Activated CD8-positive, alpha-beta T cell treated with anti-CD3 and anti-CD28 coated beads for 36 hours (primary cell): ENCODE measurements around the gene MYEOV. TPM values are rescaled to one million over a fixed set of nuclear protein-coding genes. Genes with fewer than 3 reads are reported as not detected.

Experiments used
- ATAC-seq: fragments of 200-7000 bp; cut with Tn5 transposase; one replicate; pipeline ENCODE4 v1.10.0; 2021; ENCODE audit warnings: mild to moderate bottlenecking, moderate library complexity
- CTCF ChIA-PET: fragments of 350-600 bp; sonication (Branson Sonifier 250); formaldehyde crosslinking; loops from one replicate; lab custom pipeline; 2021; ENCODE audit warnings: antibody characterized with exemption; lab: Charles Lee
- POLR2A ChIA-PET: fragments of 350-600 bp; sonication (Branson Sonifier 250); formaldehyde crosslinking; loops from one replicate; lab custom pipeline; 2021; ENCODE audit warnings: antibody characterized with exemption; lab: Charles Lee
- DNase-seq: peaks from one replicate; pipeline ENCODE4 v3.0.0-alpha.2; 2020
- H3K27ac Mint-ChIP-seq: one replicate; pipeline ENCODE4 v1.8.0; 2021; ENCODE audit warnings: mild to moderate bottlenecking, mixed read lengths
- H3K27me3 Mint-ChIP-seq: one replicate; pipeline ENCODE4 v1.8.0; 2021; ENCODE audit warnings: mixed read lengths
- H3K36me3 Mint-ChIP-seq: one replicate; pipeline ENCODE4 v1.8.0; 2021; ENCODE audit warnings: low read depth, mixed read lengths
- H3K4me1 Mint-ChIP-seq: one replicate; pipeline ENCODE4 v1.8.0; 2021; ENCODE audit warnings: low read depth, mixed read lengths
- H3K4me3 Mint-ChIP-seq: one replicate; pipeline ENCODE4 v1.8.0; 2021; ENCODE audit warnings: mild to moderate bottlenecking, moderate library complexity, mixed read lengths
- H3K9me3 Mint-ChIP-seq: one replicate; pipeline ENCODE4 v1.8.0; 2021; ENCODE audit warnings: mixed read lengths
- intact Hi-C: fragments of 100-400 bp; cut with micrococcal nuclease; formaldehyde crosslinking; loops from one replicate; pipeline ENCODE4 v1.10.0; 2022
- total RNA-seq, 2 experiments: library from RNA; stranded (reverse); gene quantifications; one replicate each; pipeline ENCODE4 v1.2.3, GENCODE V29; 2021
- TF ChIP-seq, protein P1 (sequence below): fragments of 200-600 bp; IDR thresholded peaks from one replicate; pipeline ENCODE4 v1.8.0; 2022; ENCODE audit warnings: antibody characterized with exemption, mild to moderate bottlenecking

MYEOV gene
- total RNA-seq, 2 experiments from 2014 or later, result not detected

DNA sequence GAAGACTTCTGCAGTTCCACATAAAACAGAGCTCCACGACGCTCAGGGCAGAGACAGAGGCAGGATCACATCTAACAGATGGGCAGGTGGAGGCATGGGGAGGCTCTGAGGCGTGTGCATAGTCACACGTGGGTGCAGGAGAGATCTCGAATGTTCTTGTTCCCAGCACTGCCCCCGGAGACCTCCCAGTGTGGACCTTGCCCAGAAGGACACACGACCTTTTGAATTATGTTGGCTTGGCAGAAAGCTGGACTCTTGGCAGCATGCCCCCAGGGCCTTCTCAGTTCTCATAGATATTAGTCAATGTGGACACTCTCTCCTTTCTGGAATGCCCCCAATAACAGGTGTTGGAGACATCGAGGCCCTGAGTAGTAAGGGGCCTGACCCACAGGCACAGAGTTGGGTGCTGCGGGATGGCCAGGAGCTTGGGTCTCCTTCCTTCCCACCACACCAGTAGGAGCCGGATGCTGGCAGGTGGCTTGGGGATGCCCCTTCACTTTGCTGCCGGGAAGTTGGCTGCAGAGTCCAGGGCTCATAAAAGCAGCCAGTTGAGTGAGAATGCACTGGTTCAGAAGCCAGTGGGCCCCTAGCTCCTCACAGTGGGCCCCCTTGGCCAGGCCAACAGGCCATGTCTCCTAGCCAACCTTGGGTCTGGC, 12.1 kb downstream of the MYEOV start:
- Mint-ChIP-seq H3K4me1 (peaks cover 16% of the 10 kb centered on the region), H3K27me3 (no peaks in the 10 kb centered on the region), H3K27ac (no peak overlapping the region), H3K36me3 (no peaks in the 10 kb centered on the region), H3K9me3 (no peaks in the 10 kb centered on the region), H3K4me3 (no peak overlapping the region)
- TF ChIP-seq, protein P1, sequence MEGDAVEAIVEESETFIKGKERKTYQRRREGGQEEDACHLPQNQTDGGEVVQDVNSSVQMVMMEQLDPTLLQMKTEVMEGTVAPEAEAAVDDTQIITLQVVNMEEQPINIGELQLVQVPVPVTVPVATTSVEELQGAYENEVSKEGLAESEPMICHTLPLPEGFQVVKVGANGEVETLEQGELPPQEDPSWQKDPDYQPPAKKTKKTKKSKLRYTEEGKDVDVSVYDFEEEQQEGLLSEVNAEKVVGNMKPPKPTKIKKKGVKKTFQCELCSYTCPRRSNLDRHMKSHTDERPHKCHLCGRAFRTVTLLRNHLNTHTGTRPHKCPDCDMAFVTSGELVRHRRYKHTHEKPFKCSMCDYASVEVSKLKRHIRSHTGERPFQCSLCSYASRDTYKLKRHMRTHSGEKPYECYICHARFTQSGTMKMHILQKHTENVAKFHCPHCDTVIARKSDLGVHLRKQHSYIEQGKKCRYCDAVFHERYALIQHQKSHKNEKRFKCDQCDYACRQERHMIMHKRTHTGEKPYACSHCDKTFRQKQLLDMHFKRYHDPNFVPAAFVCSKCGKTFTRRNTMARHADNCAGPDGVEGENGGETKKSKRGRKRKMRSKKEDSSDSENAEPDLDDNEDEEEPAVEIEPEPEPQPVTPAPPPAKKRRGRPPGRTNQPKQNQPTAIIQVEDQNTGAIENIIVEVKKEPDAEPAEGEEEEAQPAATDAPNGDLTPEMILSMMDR, result no peak
- ATAC-seq, result no peak
- ChIA-PET POLR2A (interaction anchor here (1.1 kb wide), 1 partner anchor 9 kb away, joined by 3 read pairs; no protein-coding TSS in a partner anchor), CTCF (no interaction called here)
- intact Hi-C loops, result no loop called here
- DNase-seq, result no peak

DNA sequence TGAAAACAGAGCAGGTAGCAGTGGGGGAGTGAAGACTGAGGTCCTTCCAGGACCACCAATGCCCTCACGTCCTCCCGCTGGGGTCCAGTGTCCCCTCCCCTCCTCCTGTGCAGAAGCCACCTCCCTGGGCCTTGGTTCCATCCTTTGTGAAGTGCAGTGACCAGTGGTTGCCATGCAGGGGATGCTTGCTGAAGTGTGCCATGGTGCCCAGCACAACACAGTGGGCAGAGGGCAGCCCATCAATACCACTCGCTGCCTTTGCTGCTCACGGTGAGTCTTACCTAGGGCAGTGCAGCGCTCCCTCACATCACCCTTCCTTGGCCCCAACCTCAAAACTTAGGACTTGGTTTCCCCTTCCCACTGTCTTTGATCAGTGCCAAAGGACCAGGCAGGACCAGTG, 12.9 kb downstream of the MYEOV start:
- H3K27me3 Mint-ChIP-seq, result no peaks in the 10 kb centered on the region
- DNase-seq, result no peak
- H3K4me1 Mint-ChIP-seq, result peaks cover 20% of the 10 kb centered on the region
- CTCF ChIA-PET, result no interaction called here
- no peaks in the 10 kb centered on the region for H3K36me3 Mint-ChIP-seq
- POLR2A ChIA-PET, result no interaction called here
- TF ChIP-seq, protein P1, result no peak
- no peak for ATAC-seq
- no peak overlapping the region for H3K4me3 Mint-ChIP-seq
- H3K9me3 Mint-ChIP-seq, result no peaks in the 10 kb centered on the region
- intact Hi-C loops, result no loop called here
- H3K27ac Mint-ChIP-seq, result no peak overlapping the region

DNA sequence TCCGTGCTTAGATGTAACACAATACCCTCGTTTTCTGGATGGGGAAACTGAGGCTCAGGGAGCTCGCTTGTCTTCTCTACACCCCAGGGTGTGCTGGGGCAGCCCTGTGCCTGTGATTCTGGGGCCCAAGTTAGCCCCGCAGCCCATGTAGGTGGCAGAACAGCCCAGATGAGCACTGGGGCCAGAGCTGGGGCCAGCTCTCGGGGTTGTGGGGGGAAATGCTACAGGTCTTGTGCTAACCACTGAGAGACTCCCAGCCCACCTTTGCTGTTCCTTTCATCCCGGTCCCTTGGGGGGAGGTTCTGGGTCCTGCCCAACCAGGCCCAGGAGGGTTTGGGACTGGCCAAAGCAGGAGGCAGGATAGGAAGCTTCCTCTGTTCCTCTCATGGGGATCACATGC, 13.5 kb downstream of the MYEOV start:
- CTCF ChIA-PET, result no interaction called here
- no peaks in the 10 kb centered on the region for H3K9me3 Mint-ChIP-seq
- TF ChIP-seq, protein P1, result no peak
- ATAC-seq (no peak), DNase-seq (no peak)
- POLR2A ChIA-PET, result interaction anchor here (0.6 to 1.2 kb wide), 3 partner anchors 9 to 96 kb away, joined by 3 to 9 read pairs (median 3); no protein-coding TSS in a partner anchor
- H3K36me3 Mint-ChIP-seq, result no peaks in the 10 kb centered on the region
- H3K4me1 Mint-ChIP-seq, result peaks cover 20% of the 10 kb centered on the region
- no peak overlapping the region for H3K4me3 Mint-ChIP-seq
- intact Hi-C loops, result no loop called here
- H3K27me3 Mint-ChIP-seq, result no peaks in the 10 kb centered on the region
- no peak overlapping the region for H3K27ac Mint-ChIP-seq

DNA sequence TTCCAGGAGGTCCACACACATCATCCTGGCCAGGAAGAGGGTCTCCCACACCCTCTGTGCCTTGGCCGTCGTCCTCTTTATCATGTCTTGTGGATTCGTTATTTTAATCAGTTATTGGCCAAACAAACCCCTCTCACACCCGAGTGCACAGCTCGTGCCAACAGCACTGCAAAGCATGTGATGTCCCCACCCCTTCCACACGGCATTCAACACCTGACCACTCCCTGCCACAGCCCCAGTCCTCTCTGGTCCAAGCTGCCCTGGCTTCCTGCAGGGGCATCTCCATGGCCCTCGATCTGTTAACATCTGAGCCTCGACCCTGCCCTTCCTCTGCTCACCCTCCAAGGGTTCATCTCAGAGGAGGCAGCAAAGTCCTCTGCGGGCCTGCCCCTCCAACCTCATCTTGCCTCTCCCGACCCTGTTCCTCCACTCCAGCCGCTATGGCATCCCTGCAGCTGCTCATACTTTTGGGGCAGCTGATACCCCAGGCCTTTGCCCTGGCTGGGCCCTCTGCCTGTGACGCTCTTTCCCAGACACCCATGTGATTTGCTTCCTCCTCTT, 14.0 kb downstream of the MYEOV start:
- TF ChIP-seq, protein P1, result no peak
- H3K4me1 Mint-ChIP-seq, result peaks cover 25% of the 10 kb centered on the region
- no peaks in the 10 kb centered on the region for H3K36me3 Mint-ChIP-seq
- no peaks in the 10 kb centered on the region for H3K27me3 Mint-ChIP-seq
- H3K9me3 Mint-ChIP-seq, result no peaks in the 10 kb centered on the region
- H3K4me3 Mint-ChIP-seq, result no peak overlapping the region
- ATAC-seq (no peak), DNase-seq (no peak)
- no peak overlapping the region for H3K27ac Mint-ChIP-seq
- CTCF ChIA-PET, result no interaction called here
- POLR2A ChIA-PET, result interaction anchor here (0.6 to 1.2 kb wide), 3 partner anchors 10 to 96 kb away, joined by 3 to 9 read pairs (median 3); no protein-coding TSS in a partner anchor
- intact Hi-C loops, result no loop called here

DNA sequence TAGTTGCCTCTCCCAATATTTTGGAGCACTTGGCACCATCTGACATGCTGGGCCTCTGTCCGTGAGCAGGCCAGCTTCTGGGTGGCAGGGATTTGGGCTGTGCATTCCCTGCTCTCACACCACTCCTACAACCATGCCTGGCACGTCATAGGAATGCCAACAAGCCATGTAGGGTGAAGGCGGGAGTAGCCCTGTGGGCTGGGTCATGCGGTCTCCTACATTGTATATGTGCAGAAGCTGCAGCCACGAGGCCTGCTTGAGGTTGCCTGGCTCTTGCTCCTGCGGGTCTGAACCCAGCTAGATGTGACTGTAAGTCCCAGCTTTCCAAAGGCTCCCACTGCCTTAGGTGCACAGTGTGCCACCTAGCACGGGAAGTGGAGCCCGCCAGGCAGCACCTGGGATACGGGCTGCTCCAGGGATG, 14.5 kb downstream of the MYEOV start:
- DNase-seq, result no peak
- POLR2A ChIA-PET, result interaction anchor here (0.9 to 1.2 kb wide), 2 partner anchors 10 to 12 kb away, joined by 3 to 9 read pairs; no protein-coding TSS in a partner anchor
- H3K27me3 Mint-ChIP-seq, result no peaks in the 10 kb centered on the region
- H3K27ac Mint-ChIP-seq, result no peak overlapping the region
- TF ChIP-seq, protein P1, result no peak
- H3K36me3 Mint-ChIP-seq, result no peaks in the 10 kb centered on the region
- no peak for ATAC-seq
- intact Hi-C loops, result no loop called here
- peaks cover 29% of the 10 kb centered on the region for H3K4me1 Mint-ChIP-seq
- no peak overlapping the region for H3K4me3 Mint-ChIP-seq
- H3K9me3 Mint-ChIP-seq, result no peaks in the 10 kb centered on the region
- CTCF ChIA-PET, result no interaction called here
